ENCODE data around the gene CCDC157. TPM values are rescaled to one million over a fixed set of nuclear protein-coding genes. Genes with fewer than 3 reads are reported as not detected.
A peak's percentile ranks its signal among the peaks of the same experiment; 100 is the strongest.

The CCDC157 gene
- total RNA-seq, result 4.7 to 5.8 TPM (median 4.7 TPM) in 3 replicates

DNA sequence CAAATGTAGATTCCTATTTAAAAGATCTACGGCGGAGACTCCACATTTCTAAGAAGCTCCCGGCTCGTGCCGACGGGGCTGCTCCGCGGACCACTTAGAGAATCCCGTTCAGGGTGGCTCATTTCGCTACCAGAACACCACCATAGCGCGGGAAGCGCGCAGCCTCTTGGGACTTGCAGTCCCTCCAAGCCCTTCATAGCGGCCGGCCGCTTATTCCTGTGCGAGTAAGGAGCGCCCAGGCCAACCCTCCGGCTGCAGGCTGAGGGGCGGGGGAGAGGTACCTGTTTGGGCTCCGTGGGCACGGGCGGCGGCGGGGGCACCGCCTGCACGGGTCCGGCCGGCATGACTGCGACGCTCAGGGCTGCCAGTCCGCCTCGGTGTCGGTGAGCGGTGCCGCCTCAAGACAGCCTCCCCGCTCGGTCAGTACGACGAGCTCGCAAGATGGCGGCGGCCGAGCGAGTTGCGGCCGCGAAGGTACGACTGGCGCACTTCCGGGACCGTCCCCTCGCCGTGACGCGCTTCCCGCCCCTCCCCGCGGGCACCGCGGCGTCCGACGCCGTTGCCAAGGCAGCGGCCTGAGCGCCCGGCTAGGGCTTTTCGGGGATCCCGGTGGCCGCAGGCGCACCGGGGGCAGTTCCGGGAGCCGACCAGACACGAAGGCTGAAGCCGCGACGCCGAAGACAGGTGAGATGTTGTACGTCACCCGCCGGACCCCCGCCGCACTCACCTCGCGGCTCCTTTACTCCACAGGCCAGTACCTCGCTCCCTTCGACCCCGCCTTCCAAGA is at the start of gene CCDC157, which contains the start of gene SF3A1:
TSS of gene CCDC157 (plus strand) at position 559 of the 787 bp plus-strand sequence. CDS start 8,994 bp downstream, outside the sequence.
TSS of gene SF3A1 (minus strand) at position 446 of the 787 bp plus-strand sequence. CDS start at position 344, 102 bp downstream.
- Mint-ChIP-seq H3K36me3 (peaks cover 7% of the 10 kb centered on the region), H3K4me3 (peak within 1 kb of the TSS; percentile 94), H3K9me3 (no peaks in the 10 kb centered on the region), H3K27me3 (ENCODE audit: low read depth) (no peaks in the 10 kb centered on the region), H3K27ac (peak within 1 kb of the TSS; percentile 94), H3K4me1 (peaks cover 23% of the 10 kb centered on the region)
- TF ChIP-seq, protein P1, sequence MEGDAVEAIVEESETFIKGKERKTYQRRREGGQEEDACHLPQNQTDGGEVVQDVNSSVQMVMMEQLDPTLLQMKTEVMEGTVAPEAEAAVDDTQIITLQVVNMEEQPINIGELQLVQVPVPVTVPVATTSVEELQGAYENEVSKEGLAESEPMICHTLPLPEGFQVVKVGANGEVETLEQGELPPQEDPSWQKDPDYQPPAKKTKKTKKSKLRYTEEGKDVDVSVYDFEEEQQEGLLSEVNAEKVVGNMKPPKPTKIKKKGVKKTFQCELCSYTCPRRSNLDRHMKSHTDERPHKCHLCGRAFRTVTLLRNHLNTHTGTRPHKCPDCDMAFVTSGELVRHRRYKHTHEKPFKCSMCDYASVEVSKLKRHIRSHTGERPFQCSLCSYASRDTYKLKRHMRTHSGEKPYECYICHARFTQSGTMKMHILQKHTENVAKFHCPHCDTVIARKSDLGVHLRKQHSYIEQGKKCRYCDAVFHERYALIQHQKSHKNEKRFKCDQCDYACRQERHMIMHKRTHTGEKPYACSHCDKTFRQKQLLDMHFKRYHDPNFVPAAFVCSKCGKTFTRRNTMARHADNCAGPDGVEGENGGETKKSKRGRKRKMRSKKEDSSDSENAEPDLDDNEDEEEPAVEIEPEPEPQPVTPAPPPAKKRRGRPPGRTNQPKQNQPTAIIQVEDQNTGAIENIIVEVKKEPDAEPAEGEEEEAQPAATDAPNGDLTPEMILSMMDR (IDR thresholded peaks at IDR 0.05; ENCODE audit: unreplicated experiment), result no peak
- DNase-seq (ENCODE audit: low spot score in 2 of 2, unreplicated experiment in 2 of 2), result peak; percentile 82 to 89

DNA sequence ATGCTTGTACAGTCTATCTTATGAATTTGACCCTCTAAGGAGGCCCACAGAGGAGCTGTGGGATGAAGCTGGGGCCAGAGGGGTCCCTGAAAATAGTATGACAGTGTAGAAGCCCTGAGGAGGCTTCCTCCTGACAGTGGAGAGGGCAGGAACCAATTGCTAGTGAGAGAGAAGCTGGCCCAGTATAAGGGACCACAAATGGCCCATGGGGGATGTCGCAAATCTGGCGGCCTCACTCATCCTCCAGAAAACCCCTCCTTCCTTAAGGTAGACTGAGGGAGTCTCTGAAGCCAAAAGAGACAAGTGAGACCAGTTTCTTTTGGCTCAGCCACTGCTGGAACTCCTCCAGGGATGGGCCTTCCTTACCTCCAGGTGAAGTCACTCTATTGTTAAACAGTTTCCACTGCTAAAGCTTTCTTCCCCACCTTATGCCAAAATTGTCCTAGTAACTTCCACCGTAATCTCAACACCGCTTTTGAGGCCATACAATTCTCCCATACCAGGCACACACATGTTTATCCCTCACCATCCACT is 49.7 kb upstream of the CCDC157 start:
- no peaks in the 10 kb centered on the region for H3K36me3 Mint-ChIP-seq
- no peaks in the 10 kb centered on the region for H3K9me3 Mint-ChIP-seq
- TF ChIP-seq, protein P1 (IDR thresholded peaks at IDR 0.05; ENCODE audit: unreplicated experiment), result no peak
- peaks cover 35% of the 10 kb centered on the region for H3K4me1 Mint-ChIP-seq
- no peak overlapping the region for H3K4me3 Mint-ChIP-seq
- DNase-seq (ENCODE audit: low spot score in 2 of 2, unreplicated experiment in 2 of 2), result no peak
- H3K27ac Mint-ChIP-seq, result no peak overlapping the region
- no peaks in the 10 kb centered on the region for H3K27me3 Mint-ChIP-seq (ENCODE audit: low read depth)

DNA sequence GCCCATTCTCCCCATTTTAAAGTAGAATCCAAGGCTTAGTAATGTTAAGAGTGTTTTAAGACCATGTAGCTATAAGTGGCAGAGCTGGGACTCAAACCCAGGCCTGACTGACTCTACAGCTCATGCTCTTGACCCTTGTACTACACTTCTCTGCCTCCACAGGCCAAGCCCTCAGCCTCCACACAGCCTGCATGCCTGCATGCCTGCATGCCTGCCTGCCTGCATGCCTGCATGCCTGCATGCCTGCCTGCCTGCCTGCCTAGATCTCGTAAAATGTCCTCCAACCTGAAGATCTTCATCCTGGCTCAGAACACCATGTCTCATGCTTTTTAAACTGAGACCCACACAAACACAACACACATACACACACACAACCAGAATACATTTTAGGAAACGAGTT is 48.7 kb upstream of the CCDC157 start:
- Mint-ChIP-seq H3K27ac (no peak overlapping the region), H3K4me3 (no peak overlapping the region), H3K4me1 (peaks cover 32% of the 10 kb centered on the region)

DNA sequence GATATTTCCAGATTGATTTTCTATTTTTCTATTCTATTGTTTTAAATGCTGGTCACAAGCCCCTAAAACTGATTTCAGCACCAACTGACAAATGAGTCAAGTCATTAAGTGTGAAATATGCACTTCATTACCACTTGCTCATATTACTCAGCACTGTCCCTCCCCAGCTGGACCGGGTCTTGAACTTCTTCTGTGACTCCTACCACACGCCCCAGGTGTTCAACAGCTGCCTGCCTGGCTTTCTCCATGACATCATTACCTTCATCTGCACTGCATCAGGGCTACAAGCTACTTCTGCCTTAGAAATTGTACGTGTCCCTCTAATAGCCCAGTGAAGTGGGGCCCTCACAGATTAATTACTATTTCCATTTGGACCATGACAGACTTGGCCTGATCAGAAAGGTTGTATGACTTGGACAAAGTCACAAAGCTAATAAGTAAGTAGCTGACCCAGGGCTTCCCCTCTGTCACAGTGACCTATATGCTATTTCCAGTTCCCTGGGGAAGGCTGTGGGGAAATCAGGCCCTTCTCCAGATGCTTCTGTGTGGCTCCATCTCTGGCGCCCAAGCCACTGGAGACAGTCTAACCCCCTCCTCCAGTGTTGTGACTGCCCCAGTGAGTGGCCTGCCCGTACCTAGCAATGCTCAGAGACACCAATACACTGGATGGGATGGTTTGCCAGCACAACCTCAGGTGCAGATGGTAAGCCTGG is 48.1 kb upstream of the CCDC157 start:
- H3K9me3 Mint-ChIP-seq, result no peaks in the 10 kb centered on the region
- TF ChIP-seq, protein P1 (IDR thresholded peaks at IDR 0.05; ENCODE audit: unreplicated experiment), result no peak
- DNase-seq (ENCODE audit: low spot score in 2 of 2, unreplicated experiment in 2 of 2), result no peak
- no peaks in the 10 kb centered on the region for H3K36me3 Mint-ChIP-seq
- H3K27me3 Mint-ChIP-seq (ENCODE audit: low read depth), result peaks cover 2% of the 10 kb centered on the region
- peaks cover 33% of the 10 kb centered on the region for H3K4me1 Mint-ChIP-seq
- no peak overlapping the region for H3K4me3 Mint-ChIP-seq
- no peak overlapping the region for H3K27ac Mint-ChIP-seq

More for the DNA sequence above, 48.7 kb upstream of the CCDC157 start:
- TF ChIP-seq, protein P1 (IDR thresholded peaks at IDR 0.05; ENCODE audit: unreplicated experiment), result no peak
- Mint-ChIP-seq H3K36me3 (no peaks in the 10 kb centered on the region), H3K9me3 (no peaks in the 10 kb centered on the region), H3K27me3 (ENCODE audit: low read depth) (peaks cover 2% of the 10 kb centered on the region)
- no peak for DNase-seq (ENCODE audit: low spot score in 2 of 2, unreplicated experiment in 2 of 2)

DNA sequence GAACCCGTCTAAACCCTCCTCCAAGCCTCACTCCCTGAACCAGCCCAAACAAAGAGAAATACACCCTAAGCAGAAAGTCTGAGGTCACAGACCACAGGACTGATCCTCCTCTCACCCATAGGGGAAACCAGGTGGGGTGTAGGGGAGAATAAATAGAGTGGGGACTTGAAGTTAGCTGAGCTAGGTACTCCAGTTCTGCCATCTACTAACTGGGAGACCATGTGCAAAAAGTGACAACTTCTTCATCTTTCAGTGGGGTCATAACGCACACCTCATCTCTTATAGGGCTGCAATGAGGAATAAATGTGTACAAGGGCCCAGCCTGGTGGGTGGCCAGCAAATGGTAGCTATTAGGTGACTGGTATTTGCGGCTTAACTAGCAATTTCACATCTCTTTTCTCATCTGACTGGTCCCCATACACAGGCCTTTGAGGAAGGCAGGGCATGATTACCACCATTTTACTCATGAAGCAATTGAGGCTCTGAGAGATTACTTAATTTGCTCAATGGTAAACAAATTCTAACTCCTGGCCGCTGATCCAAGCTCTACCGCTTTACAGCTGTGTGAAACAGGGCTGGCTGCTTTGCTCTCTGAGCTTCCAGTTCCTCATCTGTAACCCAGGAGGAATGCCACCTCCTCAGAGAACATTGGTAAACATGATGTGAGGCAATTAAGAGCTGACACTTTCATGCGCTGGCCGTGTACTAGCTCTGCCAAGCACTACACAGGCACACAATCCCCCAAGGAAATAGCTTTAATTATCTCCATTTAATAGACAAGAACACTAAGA is 46.7 kb upstream of the CCDC157 start:
- Mint-ChIP-seq H3K36me3 (no peaks in the 10 kb centered on the region), H3K4me3 (no peak overlapping the region), H3K4me1 (peaks cover 27% of the 10 kb centered on the region), H3K27me3 (ENCODE audit: low read depth) (peaks cover 2% of the 10 kb centered on the region), H3K9me3 (no peaks in the 10 kb centered on the region), H3K27ac (no peak overlapping the region)
- TF ChIP-seq, protein P1 (IDR thresholded peaks at IDR 0.05; ENCODE audit: unreplicated experiment), result no peak
- DNase-seq (ENCODE audit: low spot score in 2 of 2, unreplicated experiment in 2 of 2), result no peak
